PC-9 (cell line): ENCODE data around the gene MYL7. TPM values are rescaled to one million over a fixed set of nuclear protein-coding genes. Genes with fewer than 3 reads are reported as not detected.

Source experiments
- BruUV-seq: library from RNA; stranded (reverse); fragments of 400-500 nt; replicated peaks from 2 replicates; lab custom pipeline; 2021; lab: Mats Ljungman, UMichigan
- CTCF ChIA-PET: fragments of 300-600 bp; sonication (Branson Sonifier 250); formaldehyde crosslinking; loops from one replicate; lab custom pipeline; 2022; ENCODE audit warnings: antibody characterized with exemption; lab: Charles Lee
- POLR2A ChIA-PET: fragments of 300-600 bp; sonication (Branson Sonifier 250); formaldehyde crosslinking; loops from one replicate; lab custom pipeline; 2022; ENCODE audit warnings: antibody characterized with exemption; ENCODE audit not compliant: unreplicated experiment; lab: Charles Lee
- DNase-seq, 2 experiments: peaks; one replicate each; pipeline versions ENCODE4 v3.0.0 to v3.0.0-alpha.2; 2015 to 2022; ENCODE audit warnings: mixed read lengths in 1 of 2
- H2AFZ ChIP-seq: fragments of 200-600 bp; sonication (generic); 2 replicates; pipeline ENCODE4 v1.8.1; 2017; ENCODE audit warnings: antibody characterized with exemption
- H3F3A ChIP-seq: fragments of 200-600 bp; sonication (generic); 2 replicates; pipeline ENCODE4 v1.8.1; 2017; ENCODE audit warnings: antibody characterized with exemption, mild to moderate bottlenecking, low read depth; ENCODE audit not compliant: insufficient read depth
- H3K27ac ChIP-seq: fragments of 200-600 bp; sonication (generic); 2 replicates; pipeline ENCODE4 v1.6.1; 2016; ENCODE audit warnings: mixed run types
- H3K27me3 ChIP-seq: fragments of 200-600 bp; sonication (generic); 2 replicates; pipeline ENCODE4 v1.6.1; 2016; ENCODE audit warnings: low read depth, mixed run types; ENCODE audit not compliant: insufficient read depth
- H3K36me3 ChIP-seq: fragments of 200-600 bp; sonication (generic); 2 replicates; pipeline ENCODE4 v1.6.1; 2016; ENCODE audit warnings: low read depth, mixed run types
- H3K4me1 ChIP-seq: fragments of 200-600 bp; sonication (generic); replicated peaks from 2 replicates; pipeline ENCODE4 v1.6.1; 2016; ENCODE audit warnings: mixed run types; ENCODE audit not compliant: insufficient read depth
- H3K4me2 ChIP-seq: fragments of 200-600 bp; sonication (generic); 2 replicates; pipeline ENCODE4 v1.6.1; 2017; ENCODE audit warnings: mixed run types
- H3K4me3 ChIP-seq: fragments of 200-600 bp; sonication (generic); 2 replicates; pipeline ENCODE4 v1.6.1; 2016; ENCODE audit warnings: mixed run types
- H3K79me2 ChIP-seq: fragments of 200-600 bp; sonication (generic); 2 replicates; pipeline ENCODE4 v1.6.1; 2017; ENCODE audit warnings: low read depth, mixed run types
- H3K9me2 ChIP-seq: fragments of 200-600 bp; sonication (generic); 2 replicates; pipeline ENCODE4 v1.8.1; 2017; ENCODE audit warnings: mild to moderate bottlenecking; ENCODE audit not compliant: insufficient read depth
- H3K9me3 ChIP-seq: fragments of 200-600 bp; sonication (generic); 2 replicates; pipeline ENCODE4 v1.8.1; 2016; ENCODE audit warnings: low read depth; ENCODE audit not compliant: insufficient read depth
- H4K20me1 ChIP-seq: fragments of 200-600 bp; sonication (generic); 2 replicates; pipeline ENCODE4 v1.8.1; 2017; ENCODE audit not compliant: insufficient read depth
- CTCF ChIP-seq: fragments of 200-600 bp; sonication (generic); conservative IDR thresholded peaks from 2 replicates; pipeline ENCODE4 v1.6.1; 2017; ENCODE audit warnings: mixed run types, antibody characterized with exemption, mild to moderate bottlenecking, moderate library complexity
- EZH2 ChIP-seq: fragments of 200-600 bp; sonication (generic); IDR thresholded peaks from 2 replicates; pipeline ENCODE4 v1.8.0; 2017; ENCODE audit warnings: antibody characterized with exemption, low read depth
- intact Hi-C: fragments of 100-400 bp; cut with micrococcal nuclease; formaldehyde crosslinking; loops from one replicate; pipeline ENCODE4 v1.10.0; 2022; ENCODE audit not compliant: unreplicated experiment
- total RNA-seq: library from RNA; stranded (reverse); gene quantifications from 2 replicates; pipeline ENCODE4 v1.2.3, GENCODE V29; 2021

Gene MYL7
- total RNA-seq, 1 experiment from 2014 or later, result not detected

DNA sequence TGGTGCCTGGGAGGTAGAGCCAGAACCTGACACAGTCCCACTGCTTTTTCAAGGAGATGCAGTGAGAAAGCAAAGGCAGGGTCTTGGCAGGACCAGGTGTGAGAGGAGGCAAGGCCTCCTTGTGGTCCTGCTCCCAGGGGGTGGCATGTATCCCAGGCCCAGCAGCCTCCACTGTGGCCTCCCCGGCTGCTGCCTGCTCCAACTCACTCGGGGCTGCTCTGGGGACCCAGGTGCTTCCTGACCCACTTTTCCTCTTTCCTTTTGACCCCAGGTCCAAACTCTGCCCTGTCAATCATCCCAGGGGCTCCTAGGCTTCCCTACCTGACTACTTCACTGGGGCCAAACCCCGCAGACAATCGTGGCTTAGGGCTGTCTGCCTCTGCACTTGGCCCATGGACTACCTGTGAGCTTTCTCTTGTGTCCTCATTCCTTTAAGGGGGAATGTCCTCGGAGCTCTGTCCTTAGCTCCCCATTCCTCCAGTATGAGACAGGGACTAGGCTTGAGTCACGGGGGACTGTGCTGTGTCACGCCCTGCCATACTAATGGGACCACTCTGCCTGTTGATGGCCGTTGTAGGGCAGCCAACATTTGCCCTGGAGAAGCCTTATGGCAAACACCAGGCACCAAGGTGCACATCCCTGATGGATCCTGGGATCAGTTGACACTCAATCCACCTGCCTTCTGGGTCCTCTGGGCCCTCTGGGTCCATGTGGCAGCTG lies 38.1 kb downstream of the MYL7 start:
- BruUV-seq, result no TSS peak
- no peak overlapping the region for H2AFZ ChIP-seq
- no peaks in the 10 kb centered on the region for H3K9me3 ChIP-seq
- H3K4me3 ChIP-seq, result no peak overlapping the region
- TF ChIP-seq EZH2 (no peak), CTCF (no peak)
- POLR2A ChIA-PET, result no interaction called here
- H3K79me2 ChIP-seq, result no peaks in the 10 kb centered on the region
- H3K27ac ChIP-seq, result no peak overlapping the region
- H4K20me1 ChIP-seq, result no peaks in the 10 kb centered on the region
- no peak for DNase-seq
- no peaks in the 10 kb centered on the region for H3K9me2 ChIP-seq
- intact Hi-C loops, result no loop called here
- H3K36me3 ChIP-seq, result no peaks in the 10 kb centered on the region
- peaks cover 5% of the 10 kb centered on the region; the same call in 1 of the 2 replicates for H3F3A ChIP-seq
- CTCF ChIA-PET, result no interaction called here
- H3K4me1 ChIP-seq, result 0 out of 2 replicates have a peak, but pooled peaks cover 7% of the 10 kb centered on the region
- no peak overlapping the region for H3K4me2 ChIP-seq
- no peaks in the 10 kb centered on the region for H3K27me3 ChIP-seq

DNA sequence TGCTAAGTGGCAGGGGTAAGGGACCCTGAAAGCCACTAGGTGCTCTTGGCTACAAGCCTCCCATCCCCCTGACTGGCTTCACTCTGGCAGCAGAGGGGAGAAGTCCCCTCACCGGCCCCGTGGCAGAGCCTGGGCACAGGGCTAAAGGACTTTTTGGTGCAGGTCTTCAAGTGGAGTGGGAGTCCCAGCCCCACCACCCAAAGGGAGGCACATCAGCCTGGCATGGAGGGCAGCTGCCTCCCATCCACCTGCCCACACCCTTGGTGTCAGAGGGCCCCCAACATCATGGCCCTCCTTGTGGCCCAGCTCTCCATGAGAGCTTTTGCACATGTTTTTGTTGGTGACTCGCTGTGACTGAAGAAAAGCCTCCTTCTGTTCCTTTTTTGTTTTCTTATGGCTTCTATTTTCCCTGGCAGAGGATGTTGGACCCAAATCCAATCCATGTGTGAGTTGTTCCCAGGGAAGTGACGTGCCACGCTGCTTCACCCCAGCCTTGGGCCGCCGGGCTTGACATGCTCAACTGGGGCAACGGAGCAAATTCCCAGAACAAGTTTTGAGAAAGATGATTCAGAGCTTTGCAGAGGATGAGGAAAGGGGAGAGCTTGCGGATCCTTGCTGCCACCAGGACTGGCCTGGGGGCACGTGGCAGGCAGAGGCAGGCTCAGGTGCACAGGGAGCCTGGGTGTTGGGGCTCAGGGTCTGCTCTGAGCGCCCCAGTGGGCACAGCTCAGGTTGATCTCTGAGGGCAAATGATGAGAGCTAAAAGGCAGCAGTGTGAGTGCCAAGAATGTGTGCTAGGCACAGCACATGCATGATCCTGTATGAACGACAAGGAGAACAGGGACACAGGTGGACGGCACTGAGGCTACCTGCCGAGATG lies 38.9 kb downstream of the MYL7 start:
- BruUV-seq, result no TSS peak
- ChIA-PET CTCF (no interaction called here), POLR2A (interaction anchor here (0.6 kb wide), 1 partner anchor 760 kb away, joined by 4 read pairs; no protein-coding TSS in a partner anchor)
- H3K9me3 ChIP-seq, result no peaks in the 10 kb centered on the region
- H4K20me1 ChIP-seq, result no peaks in the 10 kb centered on the region
- no peak overlapping the region for H3K27ac ChIP-seq
- no peak for DNase-seq
- TF ChIP-seq EZH2, result no peak
- no peak for TF ChIP-seq CTCF
- H3K36me3 ChIP-seq, result no peaks in the 10 kb centered on the region
- peaks cover 5% of the 10 kb centered on the region; the same call in 1 of the 2 replicates for H3F3A ChIP-seq
- intact Hi-C loops, result no loop called here
- no peak overlapping the region for H3K4me2 ChIP-seq
- H2AFZ ChIP-seq, result no peak overlapping the region
- H3K4me3 ChIP-seq, result no peak overlapping the region
- no peaks in the 10 kb centered on the region for H3K79me2 ChIP-seq
- 0 out of 2 replicates have a peak, but pooled peaks cover 7% of the 10 kb centered on the region for H3K4me1 ChIP-seq
- no peaks in the 10 kb centered on the region for H3K27me3 ChIP-seq
- no peaks in the 10 kb centered on the region for H3K9me2 ChIP-seq

GRCh38 chr7:44101303-44101965 lies 39.7 kb downstream of the MYL7 start:
- ChIA-PET CTCF (no interaction called here), POLR2A (no interaction called here)
- H3K9me2 ChIP-seq, result no peaks in the 10 kb centered on the region
- TF ChIP-seq EZH2 (no peak), CTCF (no peak)
- H3K4me3 ChIP-seq, result no peak overlapping the region
- H3K4me2 ChIP-seq, result no peak overlapping the region
- intact Hi-C loops, result no loop called here
- H3K9me3 ChIP-seq, result no peaks in the 10 kb centered on the region
- no peak overlapping the region for H2AFZ ChIP-seq
- no peak for DNase-seq
- no peaks in the 10 kb centered on the region for H3K27me3 ChIP-seq
- no TSS peak for BruUV-seq
- 0 out of 2 replicates have a peak, but pooled peaks cover 7% of the 10 kb centered on the region for H3K4me1 ChIP-seq
- no peaks in the 10 kb centered on the region for H3K36me3 ChIP-seq
- peaks cover 5% of the 10 kb centered on the region; the same call in 1 of the 2 replicates for H3F3A ChIP-seq
- no peak overlapping the region for H3K27ac ChIP-seq
- H4K20me1 ChIP-seq, result no peaks in the 10 kb centered on the region
- no peaks in the 10 kb centered on the region for H3K79me2 ChIP-seq
